ENCODE data around the gene AACS. TPM values are rescaled to one million over a fixed set of nuclear protein-coding genes. Genes with fewer than 3 reads are reported as not detected.

The AACS gene
- total RNA-seq, 2 experiments from 2014 or later: 10.2 to 24.6 TPM

DNA sequence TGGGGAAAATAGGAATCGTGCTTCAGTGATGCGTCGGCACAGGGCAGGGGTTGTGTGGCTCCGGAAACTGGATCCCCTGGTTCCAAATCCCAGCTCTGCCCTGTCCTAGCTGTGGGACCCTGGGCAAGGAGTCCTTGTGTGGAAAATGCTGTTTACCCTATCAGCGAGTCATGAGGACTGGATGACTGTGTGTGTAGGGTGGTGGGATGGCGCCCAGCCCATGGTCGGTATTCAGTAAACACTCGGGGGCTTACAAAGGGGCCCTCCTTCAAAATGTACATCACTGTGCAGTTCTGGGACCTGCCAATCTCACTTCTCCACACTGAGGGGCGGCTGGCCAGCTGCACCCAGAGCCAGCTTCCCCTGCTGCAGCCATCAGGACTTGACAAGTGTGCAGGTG, 47.4 kb upstream of the AACS start:
- peaks cover 25% of the 10 kb centered on the region; the same call in 1 of the 2 replicates for H3K79me2 ChIP-seq (ENCODE audit: insufficient read depth, low read depth, low read length)
- DNase-seq (ENCODE audit: low spot score): no peak
- CTCF ChIA-PET (ENCODE audit: unreplicated experiment): no interaction called here
- no peak for TF ChIP-seq EZH2phosphoT487 (IDR thresholded peaks at IDR 0.05; ENCODE audit: borderline replicate concordance, low read depth, low read length)
- TF ChIP-seq, protein P1, sequence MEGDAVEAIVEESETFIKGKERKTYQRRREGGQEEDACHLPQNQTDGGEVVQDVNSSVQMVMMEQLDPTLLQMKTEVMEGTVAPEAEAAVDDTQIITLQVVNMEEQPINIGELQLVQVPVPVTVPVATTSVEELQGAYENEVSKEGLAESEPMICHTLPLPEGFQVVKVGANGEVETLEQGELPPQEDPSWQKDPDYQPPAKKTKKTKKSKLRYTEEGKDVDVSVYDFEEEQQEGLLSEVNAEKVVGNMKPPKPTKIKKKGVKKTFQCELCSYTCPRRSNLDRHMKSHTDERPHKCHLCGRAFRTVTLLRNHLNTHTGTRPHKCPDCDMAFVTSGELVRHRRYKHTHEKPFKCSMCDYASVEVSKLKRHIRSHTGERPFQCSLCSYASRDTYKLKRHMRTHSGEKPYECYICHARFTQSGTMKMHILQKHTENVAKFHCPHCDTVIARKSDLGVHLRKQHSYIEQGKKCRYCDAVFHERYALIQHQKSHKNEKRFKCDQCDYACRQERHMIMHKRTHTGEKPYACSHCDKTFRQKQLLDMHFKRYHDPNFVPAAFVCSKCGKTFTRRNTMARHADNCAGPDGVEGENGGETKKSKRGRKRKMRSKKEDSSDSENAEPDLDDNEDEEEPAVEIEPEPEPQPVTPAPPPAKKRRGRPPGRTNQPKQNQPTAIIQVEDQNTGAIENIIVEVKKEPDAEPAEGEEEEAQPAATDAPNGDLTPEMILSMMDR (conservative IDR thresholded peaks at IDR 0.05; ENCODE audit: low read length): no peak
- intact Hi-C loops (cut with micrococcal nuclease; ENCODE audit: unreplicated experiment): no loop called here
- H4K20me1 ChIP-seq (ENCODE audit: insufficient read depth, low read length): no peaks in the 10 kb centered on the region; the same call in 1 of the 2 replicates
- no peak overlapping the region for H3K27ac ChIP-seq (ENCODE audit: low read depth, low read length, poor library complexity, severe bottlenecking)
- no peak overlapping the region for H2AFZ ChIP-seq (ENCODE audit: low read length)
- no TSS peak for BruUV-seq (replicated peaks)
- H3K4me1 ChIP-seq (ENCODE audit: insufficient read depth, low read length, poor library complexity, severe bottlenecking): peaks cover 10% of the 10 kb centered on the region
- no peaks in the 10 kb centered on the region for H3K9me2 ChIP-seq (ENCODE audit: insufficient read depth, low read length)
- no peak overlapping the region for H3K4me2 ChIP-seq (ENCODE audit: low read length)
- POLR2A ChIA-PET: interaction anchor here (1.0 kb wide), 1 partner anchor 33 kb away, joined by 4 read pairs; no protein-coding TSS in a partner anchor
- peaks cover 97% of the 10 kb centered on the region for H3K36me3 ChIP-seq (ENCODE audit: insufficient read depth, low read length)
- H3K4me3 ChIP-seq (ENCODE audit: low read depth, low read length, poor library complexity, severe bottlenecking): no peak overlapping the region
- H3K9me3 ChIP-seq (ENCODE audit: low read length): no peaks in the 10 kb centered on the region

DNA sequence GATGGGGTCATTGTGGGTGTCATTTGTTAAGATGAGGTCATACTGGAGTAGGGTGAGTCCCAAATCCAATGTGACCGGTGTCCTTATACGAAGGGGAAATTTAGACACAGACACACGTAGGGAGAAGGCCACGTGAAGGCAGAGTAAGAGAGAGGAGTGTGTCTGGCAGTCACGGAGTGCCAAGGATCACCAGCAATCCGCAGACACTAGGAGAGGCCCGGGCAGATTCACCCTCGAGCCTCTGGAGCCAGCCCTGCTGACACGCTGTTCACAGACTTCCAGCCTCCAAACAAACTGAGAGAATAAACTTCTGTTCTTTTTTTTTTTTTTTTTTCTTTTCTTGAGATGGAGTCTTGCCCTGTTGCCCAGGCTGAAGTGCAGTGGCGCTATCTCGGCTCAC, 46.9 kb upstream of the AACS start:
- CTCF ChIA-PET (ENCODE audit: unreplicated experiment): no interaction called here
- no peaks in the 10 kb centered on the region for H3K9me3 ChIP-seq (ENCODE audit: low read length)
- no peak for DNase-seq (ENCODE audit: low spot score)
- no peak for TF ChIP-seq EZH2phosphoT487 (IDR thresholded peaks at IDR 0.05; ENCODE audit: borderline replicate concordance, low read depth, low read length)
- TF ChIP-seq, protein P1 (conservative IDR thresholded peaks at IDR 0.05; ENCODE audit: low read length): no peak
- H3K4me2 ChIP-seq (ENCODE audit: low read length): no peak overlapping the region
- H3K79me2 ChIP-seq (ENCODE audit: insufficient read depth, low read depth, low read length): peaks cover 20% of the 10 kb centered on the region; the same call in 1 of the 2 replicates
- H2AFZ ChIP-seq (ENCODE audit: low read length): no peak overlapping the region
- H3K36me3 ChIP-seq (ENCODE audit: insufficient read depth, low read length): peaks cover 97% of the 10 kb centered on the region
- POLR2A ChIA-PET: no interaction called here
- no peak overlapping the region for H3K4me3 ChIP-seq (ENCODE audit: low read depth, low read length, poor library complexity, severe bottlenecking)
- H3K9me2 ChIP-seq (ENCODE audit: insufficient read depth, low read length): no peaks in the 10 kb centered on the region
- intact Hi-C loops (cut with micrococcal nuclease; ENCODE audit: unreplicated experiment): no loop called here
- BruUV-seq (replicated peaks): no TSS peak
- peaks cover 5% of the 10 kb centered on the region for H3K4me1 ChIP-seq (ENCODE audit: insufficient read depth, low read length, poor library complexity, severe bottlenecking)
- H3K27ac ChIP-seq (ENCODE audit: low read depth, low read length, poor library complexity, severe bottlenecking): no peak overlapping the region
- no peaks in the 10 kb centered on the region; the same call in 1 of the 2 replicates for H4K20me1 ChIP-seq (ENCODE audit: insufficient read depth, low read length)

DNA sequence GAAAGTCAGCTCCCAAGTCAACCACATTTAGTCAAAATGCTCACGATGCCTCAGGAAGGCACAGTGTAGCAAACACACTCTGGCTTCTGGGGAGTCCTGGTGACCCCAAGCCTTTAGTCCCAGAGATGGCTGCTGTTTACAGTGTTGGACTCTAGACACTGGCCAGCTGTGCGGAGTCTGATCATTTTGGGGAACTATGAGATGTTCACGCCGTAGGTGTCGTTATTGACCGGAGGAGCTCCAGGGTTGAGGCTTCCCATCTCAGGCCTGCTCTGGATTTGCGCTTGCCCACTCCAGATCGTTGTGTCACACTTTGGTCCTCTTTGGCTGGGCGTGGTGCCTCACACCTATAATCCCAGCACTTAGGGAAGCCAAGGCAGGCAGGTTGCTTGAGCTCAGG, 44.1 kb upstream of the AACS start:
- no peaks in the 10 kb centered on the region for H3K4me1 ChIP-seq (ENCODE audit: insufficient read depth, low read length, poor library complexity, severe bottlenecking)
- H3K9me2 ChIP-seq (ENCODE audit: insufficient read depth, low read length): no peaks in the 10 kb centered on the region
- TF ChIP-seq EZH2phosphoT487 (IDR thresholded peaks at IDR 0.05; ENCODE audit: borderline replicate concordance, low read depth, low read length): no peak
- TF ChIP-seq, protein P1 (conservative IDR thresholded peaks at IDR 0.05; ENCODE audit: low read length): no peak
- H3K27ac ChIP-seq (ENCODE audit: low read depth, low read length, poor library complexity, severe bottlenecking): no peak overlapping the region
- BruUV-seq (replicated peaks): no TSS peak
- H3K9me3 ChIP-seq (ENCODE audit: low read length): no peaks in the 10 kb centered on the region
- no peak overlapping the region for H3K4me2 ChIP-seq (ENCODE audit: low read length)
- H2AFZ ChIP-seq (ENCODE audit: low read length): no peak overlapping the region
- intact Hi-C loops (cut with micrococcal nuclease; ENCODE audit: unreplicated experiment): no loop called here
- DNase-seq (ENCODE audit: low spot score): no peak
- H3K36me3 ChIP-seq (ENCODE audit: insufficient read depth, low read length): peaks cover 96% of the 10 kb centered on the region
- CTCF ChIA-PET (ENCODE audit: unreplicated experiment): no interaction called here
- POLR2A ChIA-PET: interaction anchor here (0.8 to 1.2 kb wide), 2 partner anchors 16 to 19 kb away, joined by 3 read pairs; no protein-coding TSS in a partner anchor
- no peak overlapping the region for H3K4me3 ChIP-seq (ENCODE audit: low read depth, low read length, poor library complexity, severe bottlenecking)
- H4K20me1 ChIP-seq (ENCODE audit: insufficient read depth, low read length): no peaks in the 10 kb centered on the region; the same call in 1 of the 2 replicates
- peaks cover 15% of the 10 kb centered on the region; the same call in 1 of the 2 replicates for H3K79me2 ChIP-seq (ENCODE audit: insufficient read depth, low read depth, low read length)
